Testis (tissue), 3 donors: Measurements from ENCODE around the gene LLGL2. TPM values are rescaled to one million over a fixed set of nuclear protein-coding genes. Genes with fewer than 3 reads are reported as not detected.

Experiments used
- DNase-seq: peaks from one replicate; pipeline ENCODE4 v3.0.0-alpha.2; 2019
- H3K27ac ChIP-seq, 2 donors: fragments of 200-600 bp; sonication (generic); one replicate each; pipeline ENCODE4 v1.5.1; 2019
- H3K27me3 ChIP-seq: fragments of 200-600 bp; sonication (generic); one replicate; pipeline ENCODE4 v1.5.1; 2019
- H3K36me3 ChIP-seq: fragments of 200-600 bp; sonication (generic); one replicate; pipeline ENCODE4 v1.5.1; 2017; ENCODE audit warnings: low read depth; ENCODE audit errors: missing control alignments
- H3K4me1 ChIP-seq: fragments of 200-600 bp; sonication (generic); one replicate; pipeline ENCODE4 v1.5.1; 2019
- H3K4me3 ChIP-seq, 2 donors: fragments of 200-600 bp; sonication (generic); one replicate each; pipeline ENCODE4 v1.5.1; 2017 to 2019
- H3K9me3 ChIP-seq: fragments of 200-600 bp; sonication (generic); one replicate; pipeline ENCODE4 v1.5.1; 2017
- CTCF ChIP-seq, 3 experiments: fragments of 450-650 bp in 2 of 3; fragments of 200-600 bp in 1 of 3; sonication (generic) in 1 of 3; IDR thresholded peaks; one replicate each; pipeline ENCODE4 v1.5.1; 2016 to 2019; ENCODE audit warnings: antibody characterized with exemption in 3 of 3, mild to moderate bottlenecking in 2 of 3, moderate library complexity in 1 of 3
- POLR2A ChIP-seq: fragments of 450-650 bp; IDR thresholded peaks from one replicate; pipeline ENCODE4 v1.6.1; 2017; ENCODE audit warnings: antibody characterized with exemption, mild to moderate bottlenecking, moderate library complexity
- WGBS, 2 donors: methylation state at CpG; one replicate each; pipeline ENCODE4 v1.1.5; 2018; 5-methylcytosine and 5-hydroxymethylcytosine counted together
- intact Hi-C: fragments of 100-400 bp; cut with DNase I; formaldehyde crosslinking; loops from one replicate; pipeline ENCODE4 v1.15.1; 2023; ENCODE audit warnings: low total_unique reads
- polyA plus RNA-seq: library from polyadenylated mRNA; stranded (reverse); fragments of 350-450 nt; fragmentation: Illumina TruSeq; extraction: RNeasy Lipid Tissue Mini Kit (QIAGEN cat#74804); gene quantifications from one replicate; pipeline ENCODE4 v1.2.3, GENCODE V29; 2014; ENCODE audit warnings: low read depth, low replicate concordance; ENCODE audit not compliant: insufficient read depth
- total RNA-seq, 2 donors: library from RNA; depleted of rRNA; stranded (reverse); fragments of >200 nt; gene quantifications; one replicate each; pipeline ENCODE4 v1.2.3, GENCODE V29; 2016

The LLGL2 gene
- total and polyA plus RNA-seq, 3 donors from 2014 or later, result 20.6 to 34.3 (median 22.9) TPM

DNA sequence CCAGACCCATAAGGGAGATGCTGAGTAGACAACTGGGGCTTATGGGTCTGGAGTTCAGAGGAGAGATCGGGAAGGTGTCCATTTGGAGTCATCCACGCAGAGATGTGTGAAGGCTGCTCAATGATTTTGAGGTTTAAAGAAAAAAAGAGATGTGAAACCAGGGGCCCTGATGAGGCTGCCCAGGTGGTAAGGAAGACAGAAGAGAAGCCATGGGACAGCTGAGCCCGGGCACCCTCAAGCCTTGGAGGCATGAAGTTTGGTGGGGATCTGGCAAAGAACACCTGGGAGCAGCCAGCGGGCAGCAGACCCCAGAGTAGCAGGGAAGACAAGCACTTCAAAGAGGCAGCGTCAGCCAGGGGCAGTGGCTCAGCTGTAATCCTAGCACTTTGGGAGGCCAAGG is 41.3 kb downstream of the LLGL2 start:
- Histone ChIP-seq H3K9me3 (no peaks in the 10 kb centered on the region), H3K4me3 (no peak overlapping the region), H3K27me3 (no peaks in the 10 kb centered on the region), H3K4me1 (peaks cover 4% of the 10 kb centered on the region), H3K36me3 (no peaks in the 10 kb centered on the region), H3K27ac (no peak overlapping the region)
- DNase-seq, result no peak
- WGBS, 2 donors, result 76 to 96% methylated on average over 5 of the region's 5 CpGs
- TF ChIP-seq POLR2A (no peak), CTCF (IDR thresholded peaks at IDR 0.05) (no peak)
- intact Hi-C loops, result no loop called here

DNA sequence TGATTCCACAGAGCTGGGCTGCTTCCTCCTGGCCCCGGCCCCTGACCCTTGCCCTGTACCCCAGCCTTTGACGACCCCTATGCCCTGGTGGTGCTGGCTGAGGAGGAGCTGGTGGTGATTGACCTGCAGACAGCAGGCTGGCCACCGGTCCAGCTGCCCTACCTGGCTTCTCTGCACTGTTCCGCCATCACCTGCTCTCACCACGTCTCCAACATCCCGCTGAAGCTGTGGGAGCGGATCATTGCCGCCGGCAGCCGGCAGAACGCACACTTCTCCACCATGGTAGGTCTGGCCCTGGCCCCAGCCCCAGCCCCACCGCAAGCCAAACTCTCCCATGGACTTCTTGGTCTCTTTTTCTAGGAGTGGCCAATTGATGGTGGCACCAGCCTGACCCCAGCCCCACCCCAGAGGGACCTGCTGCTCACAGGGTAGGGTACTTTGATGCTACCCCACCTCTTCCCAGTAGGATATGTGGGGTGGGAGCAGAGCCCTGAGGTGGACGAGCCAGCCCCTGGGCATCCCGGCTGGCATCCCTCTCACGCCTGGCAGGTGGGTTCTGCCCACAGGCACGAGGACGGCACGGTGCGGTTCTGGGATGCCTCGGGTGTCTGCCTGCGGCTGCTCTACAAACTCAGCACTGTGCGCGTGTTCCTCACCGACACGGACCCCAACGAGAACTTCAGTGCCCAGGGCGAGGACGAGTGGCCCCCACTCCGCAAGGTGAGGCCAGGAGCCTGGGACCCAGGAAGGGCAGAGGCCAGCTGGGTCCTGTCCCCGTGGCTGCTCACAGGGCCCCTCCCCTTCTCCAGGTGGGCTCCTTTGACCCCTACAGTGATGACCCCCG is 43.1 kb downstream of the LLGL2 start:
- Histone ChIP-seq H3K27me3 (no peaks in the 10 kb centered on the region), H3K4me1 (no peaks in the 10 kb centered on the region), H3K27ac (no peak overlapping the region), H3K9me3 (no peaks in the 10 kb centered on the region), H3K36me3 (no peaks in the 10 kb centered on the region), H3K4me3 (no peak overlapping the region)
- DNase-seq, result no peak
- TF ChIP-seq POLR2A (no peak), CTCF (IDR thresholded peaks at IDR 0.05) (no peak)
- 96 to 97% methylated on average over 16 to 31 of the region's 31 CpGs for WGBS, 2 donors
- intact Hi-C loops, result no loop called here

DNA sequence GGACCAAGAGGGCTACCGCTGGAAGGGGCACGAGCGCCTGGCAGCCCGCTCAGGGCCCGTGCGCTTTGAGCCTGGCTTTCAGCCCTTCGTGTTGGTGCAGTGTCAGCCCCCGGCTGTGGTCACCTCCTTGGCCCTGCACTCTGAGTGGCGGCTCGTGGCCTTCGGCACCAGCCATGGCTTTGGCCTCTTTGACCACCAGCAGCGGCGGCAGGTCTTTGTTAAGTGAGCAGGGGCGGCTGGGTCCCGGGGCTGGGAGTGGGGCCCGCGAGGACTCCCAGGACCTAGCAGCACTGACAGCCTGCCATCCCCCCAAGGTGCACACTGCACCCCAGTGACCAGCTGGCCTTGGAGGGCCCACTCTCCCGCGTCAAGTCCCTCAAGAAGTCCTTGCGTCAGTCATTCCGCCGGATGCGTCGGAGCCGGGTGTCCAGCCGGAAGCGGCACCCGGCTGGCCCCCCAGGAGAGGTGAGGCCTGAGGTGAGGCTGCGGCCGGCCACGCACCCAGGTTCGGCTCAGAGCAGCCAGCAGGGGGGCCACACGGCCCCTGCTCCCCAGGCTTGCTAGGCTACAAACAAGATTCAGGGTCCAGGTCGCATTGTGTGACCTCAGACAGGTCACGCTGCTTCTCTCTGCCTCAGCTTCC is 44.7 kb downstream of the LLGL2 start:
- Histone ChIP-seq H3K9me3 (no peaks in the 10 kb centered on the region), H3K27me3 (no peaks in the 10 kb centered on the region), H3K4me1 (no peaks in the 10 kb centered on the region), H3K36me3 (no peaks in the 10 kb centered on the region), H3K27ac (no peak overlapping the region), H3K4me3 (no peak overlapping the region)
- no peak for DNase-seq
- intact Hi-C loops, result no loop called here
- TF ChIP-seq CTCF (IDR thresholded peaks at IDR 0.05), result no peak
- TF ChIP-seq POLR2A, result no peak
- 92 to 95% methylated on average over 27 to 35 of the region's 35 CpGs for WGBS, 2 donors

- 93% methylated on average over 11 of the region's 11 CpGs; no CpG with 5 or more reads in 1 of the 2 donors for WGBS, 2 donors
- H3K36me3 ChIP-seq, result no peaks in the 10 kb centered on the region
- TF ChIP-seq POLR2A, result no peak
- TF ChIP-seq CTCF (IDR thresholded peaks at IDR 0.05), result no peak
- no peak for DNase-seq
- intact Hi-C loops, result no loop called here
- H3K4me1 ChIP-seq, result no peaks in the 10 kb centered on the region
- H3K27ac ChIP-seq, result no peak overlapping the region
- no peaks in the 10 kb centered on the region for H3K9me3 ChIP-seq
- no peak overlapping the region for H3K4me3 ChIP-seq
- no peaks in the 10 kb centered on the region for H3K27me3 ChIP-seq
Measured at GRCh38 chr17:75570772-75571171, 45.3 kb downstream of the LLGL2 start.
